ENCODE results near the gene PSRC1.
A peak's percentile ranks its signal among the peaks of the same experiment; 100 is the strongest.

The PSRC1 gene

GRCh38 chr1:109242387-109242786 lies 40.6 kb downstream of the PSRC1 start:
- no peak for DNase-seq

- DNase-seq: no peak
Measured at GRCh38 chr1:109241841-109242345, 41.1 kb downstream of the PSRC1 start.

- no peak for DNase-seq
Measured at GRCh38 chr1:109241344-109241743, 41.6 kb downstream of the PSRC1 start.

- no peak for DNase-seq
Measured at GRCh38 chr1:109240158-109241152, 42.5 kb downstream of the PSRC1 start.

GRCh38 chr1:109239409-109240068 lies 43.4 kb downstream of the PSRC1 start:
- DNase-seq: peak; percentile 34

- DNase-seq: no peak
Measured at GRCh38 chr1:109239047-109239408, 43.9 kb downstream of the PSRC1 start.

- DNase-seq: no peak
Measured at GRCh38 chr1:109238382-109238781, 44.6 kb downstream of the PSRC1 start.

GRCh38 chr1:109237512-109237911 lies 45.4 kb downstream of the PSRC1 start:
- DNase-seq: no peak

GRCh38 chr1:109235137-109235536 lies 47.8 kb downstream of the PSRC1 start:
- no peak for DNase-seq

- no peak for DNase-seq
Measured at GRCh38 chr1:109231066-109231465, 51.9 kb downstream of the PSRC1 start.
